Esophagus squamous epithelium (tissue), 4 donors: ENCODE results near the gene CSHL1.
"Not testable (repeated sequence)": the region's sequence is repeated elsewhere in the genome, so short reads cannot be mapped to it uniquely, and the experiment has no call there.

Source experiments
- CTCF ChIP-seq, 6 experiments: fragments of 450-650 bp in 4 of 6; fragments of 200-600 bp in 2 of 6; sonication (generic) in 2 of 6; IDR thresholded peaks; one replicate each; pipeline ENCODE4 v1.5.1; 2016 to 2019; ENCODE audit warnings: antibody characterized with exemption in 6 of 6, mild to moderate bottlenecking in 4 of 6, moderate library complexity in 4 of 6
- POLR2A ChIP-seq, 4 donors: fragments of 450-650 bp; IDR thresholded peaks; one replicate each; pipeline ENCODE4 v1.6.1; 2017; ENCODE audit warnings: antibody characterized with exemption in 4 of 4, mild to moderate bottlenecking in 4 of 4, moderate library complexity in 3 of 4

GRCh38 chr17:63903787-63904201 is 7.3 kb downstream of the CSHL1 start:
- peak in 5 of 6 experiments; percentile 24 to 48 (median 33) for TF ChIP-seq CTCF (IDR thresholded peaks at IDR 0.05)
- TF ChIP-seq POLR2A (IDR thresholded peaks at IDR 0.05), result not testable (repeated sequence)
